Gastroesophageal sphincter (tissue), 4 donors: ENCODE measurements around the gene OTUD3. TPM values are rescaled to one million over a fixed set of nuclear protein-coding genes. Genes with fewer than 3 reads are reported as not detected.
"Not testable (repeated sequence)": the region's sequence is repeated elsewhere in the genome, so short reads cannot be mapped to it uniquely, and the experiment has no call there.

Experiments used
- ATAC-seq: fragments of 150-250 bp; one replicate; pipeline ENCODE4 v1.9.1; 2016; ENCODE audit warnings: mild to moderate bottlenecking, moderate library complexity
- H3K27ac ChIP-seq, 4 donors: fragments of 200-600 bp; sonication (generic) in 3 of 4; 1 replicate in 3 of 4; 2 replicates in 1 of 4; pipeline ENCODE4 v1.5.1; 2016 to 2019
- H3K27me3 ChIP-seq: fragments of 200-600 bp; sonication (generic); one replicate; pipeline ENCODE4 v1.5.1; 2019
- H3K36me3 ChIP-seq, 2 donors: fragments of 200-600 bp; sonication (generic); one replicate each; pipeline ENCODE4 v1.5.1; 2019; ENCODE audit warnings: control low read depth in 1 of 2
- H3K4me1 ChIP-seq, 3 donors: fragments of 200-600 bp; sonication (generic); 1 replicate in 2 of 3; 2 replicates in 1 of 3; pipeline ENCODE4 v1.5.1; 2016 to 2019; ENCODE audit warnings: control low read depth in 2 of 3
- H3K4me3 ChIP-seq, 2 donors: fragments of 200-600 bp; sonication (generic); one replicate each; pipeline ENCODE4 v1.5.1; 2019; ENCODE audit warnings: mild to moderate bottlenecking in 1 of 2, moderate library complexity in 1 of 2
- H3K9me3 ChIP-seq, 3 donors: fragments of 200-600 bp; sonication (generic); one replicate each; pipeline ENCODE4 v1.5.1; 2017 to 2019; ENCODE audit warnings: control low read depth in 2 of 3
- EP300 ChIP-seq: sonication (generic); formaldehyde crosslinking; IDR thresholded peaks from one replicate; pipeline ENCODE4 v1.6.1; 2017; ENCODE audit warnings: antibody characterized with exemption, mild to moderate bottlenecking
- POLR2A ChIP-seq, 2 donors: fragments of 450-650 bp; IDR thresholded peaks; one replicate each; pipeline ENCODE4 v1.6.1; 2017; ENCODE audit warnings: antibody characterized with exemption in 2 of 2, mild to moderate bottlenecking in 2 of 2, moderate library complexity in 1 of 2
- POLR2AphosphoS5 ChIP-seq: sonication (generic); formaldehyde crosslinking; IDR thresholded peaks from one replicate; pipeline ENCODE4 v1.6.1; 2017; ENCODE audit warnings: antibody characterized with exemption
- WGBS, 2 donors: methylation state at CpG; one replicate each; pipeline ENCODE4 v1.1.5; 2018; ENCODE audit warnings: low coverage in 1 of 2; 5-methylcytosine and 5-hydroxymethylcytosine counted together
- total RNA-seq, 4 donors: library from RNA; depleted of rRNA; stranded (reverse); fragments of >200 nt; gene quantifications; one replicate each; pipeline ENCODE4 v1.1.0, GENCODE V29; 2016
- TF ChIP-seq, protein P1 (sequence below), 4 experiments: fragments of 200-600 bp in 2 of 4; fragments of 450-650 bp in 2 of 4; sonication (generic) in 1 of 4; IDR thresholded peaks; one replicate each; pipeline ENCODE4 v1.5.1; 2017 to 2019; ENCODE audit warnings: antibody characterized with exemption in 4 of 4, mild to moderate bottlenecking in 2 of 4, moderate library complexity in 2 of 4

OTUD3 gene
- total RNA-seq, 4 donors from 2014 or later = 6.2 to 9.0 (median 7.9) TPM

DNA sequence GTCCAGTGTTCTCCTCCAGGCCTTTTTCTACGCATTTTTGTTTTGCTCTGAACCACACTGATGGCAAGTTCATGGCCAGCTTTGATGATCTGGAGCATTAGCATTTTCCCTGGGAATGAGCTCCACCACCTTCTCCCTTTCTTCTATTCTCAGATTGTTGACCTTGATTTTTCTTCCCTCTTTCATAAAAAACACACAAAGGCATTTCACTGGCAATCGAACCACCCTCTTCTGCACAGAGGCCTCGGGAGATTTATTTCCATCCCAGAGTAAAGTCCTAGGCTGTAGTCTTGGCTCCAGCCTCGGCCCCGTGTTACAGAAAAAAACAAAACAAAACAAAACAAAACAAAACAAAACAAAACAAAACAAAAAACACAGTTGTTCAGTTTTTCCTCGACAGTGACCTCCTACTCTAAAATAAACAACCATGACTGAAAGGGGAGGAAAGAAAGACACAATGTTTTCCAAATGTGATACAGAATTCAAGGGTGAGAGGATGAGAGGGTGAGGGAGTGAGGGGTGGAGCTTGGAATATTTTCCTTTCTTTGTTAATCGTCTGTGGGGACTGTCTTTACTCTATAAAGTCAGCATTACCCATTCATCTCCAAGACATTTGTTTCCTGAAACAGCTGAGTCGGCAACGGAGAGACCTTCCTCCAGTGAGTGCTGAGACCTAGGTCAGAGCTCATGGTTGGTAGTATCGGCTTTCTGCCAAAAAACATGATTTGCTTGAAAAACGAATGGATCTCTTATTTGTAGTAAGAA, 37.3 kb upstream of the OTUD3 start:
- WGBS, 2 donors = 30 to 36% methylated on average over 7 to 11 of the region's 11 CpGs
- TF ChIP-seq, protein P1, sequence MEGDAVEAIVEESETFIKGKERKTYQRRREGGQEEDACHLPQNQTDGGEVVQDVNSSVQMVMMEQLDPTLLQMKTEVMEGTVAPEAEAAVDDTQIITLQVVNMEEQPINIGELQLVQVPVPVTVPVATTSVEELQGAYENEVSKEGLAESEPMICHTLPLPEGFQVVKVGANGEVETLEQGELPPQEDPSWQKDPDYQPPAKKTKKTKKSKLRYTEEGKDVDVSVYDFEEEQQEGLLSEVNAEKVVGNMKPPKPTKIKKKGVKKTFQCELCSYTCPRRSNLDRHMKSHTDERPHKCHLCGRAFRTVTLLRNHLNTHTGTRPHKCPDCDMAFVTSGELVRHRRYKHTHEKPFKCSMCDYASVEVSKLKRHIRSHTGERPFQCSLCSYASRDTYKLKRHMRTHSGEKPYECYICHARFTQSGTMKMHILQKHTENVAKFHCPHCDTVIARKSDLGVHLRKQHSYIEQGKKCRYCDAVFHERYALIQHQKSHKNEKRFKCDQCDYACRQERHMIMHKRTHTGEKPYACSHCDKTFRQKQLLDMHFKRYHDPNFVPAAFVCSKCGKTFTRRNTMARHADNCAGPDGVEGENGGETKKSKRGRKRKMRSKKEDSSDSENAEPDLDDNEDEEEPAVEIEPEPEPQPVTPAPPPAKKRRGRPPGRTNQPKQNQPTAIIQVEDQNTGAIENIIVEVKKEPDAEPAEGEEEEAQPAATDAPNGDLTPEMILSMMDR (IDR thresholded peaks at IDR 0.05) = no peak
- no peak for TF ChIP-seq POLR2AphosphoS5
- no peak for TF ChIP-seq POLR2A (IDR thresholded peaks at IDR 0.05)
- H3K4me1 ChIP-seq = no peaks in the 10 kb centered on the region
- no peaks in the 10 kb centered on the region for H3K36me3 ChIP-seq
- no peak overlapping the region for H3K4me3 ChIP-seq
- peaks cover 18% of the 10 kb centered on the region for H3K27me3 ChIP-seq
- ATAC-seq = no peak
- no peak overlapping the region for H3K27ac ChIP-seq
- H3K9me3 ChIP-seq = no peaks in the 10 kb centered on the region

DNA sequence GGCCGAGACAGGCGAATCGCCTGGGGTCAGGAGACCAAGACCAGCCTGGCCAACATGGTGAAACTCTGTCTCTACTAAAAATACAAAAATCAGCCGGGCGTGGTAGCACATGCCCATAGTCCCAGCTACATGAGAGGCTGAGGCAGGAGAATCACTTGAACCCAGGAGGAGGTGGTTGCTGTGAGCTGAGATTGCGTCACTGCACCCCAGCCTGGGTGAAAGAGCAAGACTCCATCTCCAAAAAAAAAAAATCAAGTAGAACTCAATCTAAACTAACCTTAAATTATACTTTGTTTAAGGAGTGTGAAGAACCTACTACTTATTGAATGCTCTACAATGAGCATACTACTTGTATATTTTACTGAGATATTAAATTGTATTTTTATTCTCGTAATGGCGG, 36.6 kb upstream of the OTUD3 start:
- Histone ChIP-seq H3K4me1 (no peaks in the 10 kb centered on the region), H3K36me3 (no peaks in the 10 kb centered on the region), H3K4me3 (no peak overlapping the region), H3K27me3 (peaks cover 18% of the 10 kb centered on the region), H3K27ac (no peak overlapping the region), H3K9me3 (no peaks in the 10 kb centered on the region)
- TF ChIP-seq POLR2A (IDR thresholded peaks at IDR 0.05) (no peak), POLR2AphosphoS5 (no peak), EP300 (no peak)
- TF ChIP-seq, protein P1 (IDR thresholded peaks at IDR 0.05) = no peak
- 71 to 84% methylated on average over 3 to 7 of the region's 8 CpGs for WGBS, 2 donors
- ATAC-seq = no peak

DNA sequence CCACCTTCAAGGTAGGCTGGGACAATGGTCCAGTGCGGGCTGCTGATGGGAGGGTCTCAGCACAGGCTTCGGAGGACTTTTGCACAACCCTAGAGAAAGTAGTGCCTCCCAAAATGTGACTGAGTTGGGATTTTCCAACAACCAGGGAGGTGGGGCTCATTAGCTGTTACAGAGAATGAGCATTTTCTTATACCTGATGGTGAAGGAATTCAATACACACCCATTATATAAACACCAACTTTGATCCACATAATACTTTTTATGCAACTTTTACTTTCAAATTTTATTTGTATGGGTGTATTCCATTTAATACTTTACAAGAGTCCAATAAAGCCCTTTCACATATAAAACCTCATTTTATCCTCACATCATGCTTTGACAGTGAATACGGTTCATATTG, 35.9 kb upstream of the OTUD3 start:
- no peaks in the 10 kb centered on the region for H3K4me1 ChIP-seq
- H3K27ac ChIP-seq = no peak overlapping the region
- H3K36me3 ChIP-seq = no peaks in the 10 kb centered on the region
- no peak overlapping the region for H3K4me3 ChIP-seq
- WGBS, 2 donors = 88 to 100% methylated on average over 2 to 3 of the region's 3 CpGs
- no peak for ATAC-seq
- TF ChIP-seq POLR2A (IDR thresholded peaks at IDR 0.05) (no peak), EP300 (no peak), POLR2AphosphoS5 (no peak)
- TF ChIP-seq, protein P1 (IDR thresholded peaks at IDR 0.05) = no peak
- H3K9me3 ChIP-seq = no peaks in the 10 kb centered on the region
- peaks cover 18% of the 10 kb centered on the region for H3K27me3 ChIP-seq

DNA sequence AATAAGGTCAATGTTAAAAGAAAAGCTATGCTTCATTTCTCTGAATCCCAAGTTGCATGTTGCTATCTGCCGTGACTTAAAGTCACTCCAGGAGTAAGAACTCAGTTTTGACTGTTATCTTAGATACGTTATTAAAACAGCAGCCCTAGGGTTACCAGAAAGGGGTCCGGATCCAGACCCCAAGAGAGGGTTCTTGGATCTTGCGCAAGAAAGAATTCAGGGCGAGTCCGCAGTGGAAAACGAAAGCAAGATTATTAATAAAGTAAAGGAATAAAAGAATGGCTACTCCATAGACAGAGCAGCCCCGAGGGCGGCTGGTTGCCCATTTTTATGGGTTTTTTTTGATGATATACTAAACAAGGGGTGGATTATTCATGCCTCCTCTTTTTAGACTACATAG, 34.9 kb upstream of the OTUD3 start:
- H3K4me3 ChIP-seq, H3K9me3 ChIP-seq, H3K36me3 ChIP-seq, H3K4me1 ChIP-seq, ATAC-seq, H3K27ac ChIP-seq: not testable (repeated sequence)
- H3K27me3 ChIP-seq = peaks cover 18% of the 10 kb centered on the region
- 79 to 80% methylated on average over 8 to 9 of the region's 9 CpGs for WGBS, 2 donors

DNA sequence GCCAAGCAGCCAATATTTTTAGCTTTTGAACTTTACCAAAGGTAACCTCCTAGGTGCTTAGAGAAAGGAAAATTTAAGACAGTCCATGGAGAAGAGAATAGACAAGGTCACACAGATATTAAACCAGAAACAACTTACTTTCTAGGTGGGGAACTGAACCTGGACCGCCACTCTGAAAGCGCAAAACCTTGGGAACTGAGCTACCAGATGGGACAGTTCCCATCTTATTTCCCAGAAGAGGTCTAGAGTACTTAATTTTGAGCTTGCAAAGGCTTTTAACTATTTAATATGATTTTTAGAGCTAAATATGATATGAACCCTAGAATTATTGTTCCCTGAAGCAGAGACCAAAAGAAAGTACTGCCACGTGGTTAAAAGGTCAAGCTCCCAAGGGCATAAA, 32.9 kb upstream of the OTUD3 start:
- not testable (repeated sequence) for H3K27ac ChIP-seq, H3K36me3 ChIP-seq, ATAC-seq, H3K4me1 ChIP-seq, H3K4me3 ChIP-seq, H3K9me3 ChIP-seq
- peaks cover 14% of the 10 kb centered on the region for H3K27me3 ChIP-seq
- 70 to 72% methylated on average over 3 of the region's 3 CpGs for WGBS, 2 donors

DNA sequence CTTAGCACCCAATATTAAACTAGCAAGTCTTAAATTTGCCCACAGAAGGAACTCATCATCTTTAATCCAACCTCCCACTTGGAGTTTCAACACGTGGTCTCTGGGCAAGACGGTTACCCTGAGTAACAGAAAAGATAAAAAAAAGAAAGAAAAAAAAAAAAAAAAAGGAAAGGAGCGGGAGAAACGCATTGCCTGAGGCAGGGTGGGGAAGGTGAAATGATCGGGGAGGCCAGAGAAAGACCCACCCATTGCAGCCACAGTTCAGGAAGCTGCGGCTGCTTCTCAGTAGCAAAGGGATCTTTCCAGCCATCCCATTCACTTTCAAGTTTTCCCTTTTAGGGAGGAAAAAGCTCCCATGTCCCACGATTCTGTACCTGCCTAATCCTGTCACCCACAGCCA, 32.0 kb upstream of the OTUD3 start:
- ATAC-seq = no peak
- Histone ChIP-seq H3K36me3 (no peaks in the 10 kb centered on the region), H3K4me3 (no peak overlapping the region), H3K27ac (no peak overlapping the region), H3K4me1 (no peaks in the 10 kb centered on the region), H3K27me3 (peaks cover 9% of the 10 kb centered on the region), H3K9me3 (no peaks in the 10 kb centered on the region)
- TF ChIP-seq POLR2AphosphoS5 (no peak), EP300 (no peak), POLR2A (IDR thresholded peaks at IDR 0.05) (no peak)
- TF ChIP-seq, protein P1 (IDR thresholded peaks at IDR 0.05) = no peak
- WGBS, 2 donors = 51 to 73% methylated on average over 2 to 4 of the region's 7 CpGs
